Smooth muscle cell (in vitro differentiated cells): ENCODE data around the gene GNPTG. TPM values are rescaled to one million over a fixed set of nuclear protein-coding genes. Genes with fewer than 3 reads are reported as not detected.

Source experiments
- DNase-seq: peaks from one replicate; lab custom pipeline; 2025; ENCODE audit not compliant: unreplicated experiment; lab: John Stamatoyannopoulos, UW
- H2AFZ ChIP-seq: fragments of 200-600 bp; sonication (generic); 2 replicates; pipeline ENCODE4 v1.6.0; 2016; ENCODE audit warnings: antibody characterized with exemption, low read depth, mild to moderate bottlenecking
- H3F3A ChIP-seq: fragments of 200-600 bp; sonication (generic); 2 replicates; pipeline ENCODE4 v1.6.0; 2017; ENCODE audit warnings: antibody characterized with exemption, low read depth
- H3K27ac ChIP-seq: fragments of 200-600 bp; sonication (generic); 2 replicates; pipeline ENCODE4 v1.5.1; 2016; ENCODE audit warnings: low read depth, mild to moderate bottlenecking
- H3K27me3 ChIP-seq: fragments of 200-600 bp; sonication (generic); 2 replicates; pipeline ENCODE4 v1.6.1; 2016; ENCODE audit warnings: low read depth, mild to moderate bottlenecking
- H3K36me3 ChIP-seq: fragments of 200-600 bp; sonication (generic); 2 replicates; pipeline ENCODE4 v1.5.1; 2016; ENCODE audit warnings: low read depth
- H3K4me1 ChIP-seq: fragments of 200-600 bp; sonication (generic); 2 replicates; pipeline ENCODE4 v1.5.1; 2016; ENCODE audit warnings: low read depth
- H3K4me2 ChIP-seq: fragments of 200-600 bp; sonication (generic); 2 replicates; pipeline ENCODE4 v1.6.0; 2016; ENCODE audit warnings: mild to moderate bottlenecking
- H3K4me3 ChIP-seq: fragments of 200-600 bp; sonication (generic); 2 replicates; pipeline ENCODE4 v1.5.1; 2016; ENCODE audit warnings: mild to moderate bottlenecking
- H3K79me2 ChIP-seq: fragments of 200-600 bp; sonication (generic); 2 replicates; pipeline ENCODE4 v1.6.0; 2016; ENCODE audit warnings: low read depth, mild to moderate bottlenecking
- H3K9ac ChIP-seq: fragments of 200-600 bp; sonication (generic); 2 replicates; pipeline ENCODE4 v1.6.0; 2016; ENCODE audit warnings: low read depth
- H3K9me3 ChIP-seq: fragments of 200-600 bp; sonication (generic); replicated peaks from 2 replicates; pipeline ENCODE4 v1.5.1; 2016; ENCODE audit warnings: low read depth
- H4K20me1 ChIP-seq: fragments of 200-600 bp; sonication (generic); 2 replicates; pipeline ENCODE4 v1.6.0; 2016; ENCODE audit warnings: low read depth
- CTCF ChIP-seq: fragments of 200-600 bp; sonication (generic); IDR thresholded peaks from 2 replicates; pipeline ENCODE4 v1.5.1; 2017; ENCODE audit warnings: borderline replicate concordance, mild to moderate bottlenecking, antibody characterized with exemption; ENCODE audit not compliant: insufficient read depth, poor library complexity, severe bottlenecking
- WGBS: methylation state at CpG from one replicate; pipeline ENCODE4 v1.1.7; 2016; ENCODE audit warnings: low lambda C conversion rate; 5-methylcytosine and 5-hydroxymethylcytosine counted together
- polyA plus RNA-seq: library from polyadenylated mRNA; unstranded; fragments of >200 nt; fragmentation: Nextera tagmentation; extraction: Ambion mirVana; gene quantifications from 2 replicates; pipeline ENCODE4 v1.2.1, GENCODE V29; 2016
- total RNA-seq: library from RNA; depleted of rRNA; stranded (reverse); fragments of >200 nt; gene quantifications from 2 replicates; pipeline ENCODE4 v1.2.3, GENCODE V29; 2014

GNPTG gene
- total and polyA plus RNA-seq, 2 experiments from 2014 or later = 28.0 to 73.3 TPM

GRCh38 chr16:1322407-1322806 is 29.3 kb upstream of the GNPTG start:
- WGBS = 98% methylated on average over 8 of the region's 8 CpGs

GRCh38 chr16:1323296-1324239 is 28.2 kb upstream of the GNPTG start:
- H3K27ac ChIP-seq = no peak overlapping the region
- peaks cover 10% of the 10 kb centered on the region for H3K79me2 ChIP-seq
- H4K20me1 ChIP-seq = peaks cover 58% of the 10 kb centered on the region
- H3K27me3 ChIP-seq = no peaks in the 10 kb centered on the region
- no peak overlapping the region for H3K4me3 ChIP-seq
- H3K9me3 ChIP-seq = no peaks in the 10 kb centered on the region
- 96% methylated on average over 35 of the region's 35 CpGs for WGBS
- no peak for DNase-seq
- H3K4me2 ChIP-seq = no peak overlapping the region
- no peak for TF ChIP-seq CTCF
- peaks cover 5% of the 10 kb centered on the region for H3K36me3 ChIP-seq
- no peak overlapping the region for H2AFZ ChIP-seq
- no peak overlapping the region for H3K9ac ChIP-seq
- H3F3A ChIP-seq = no peaks in the 10 kb centered on the region
- no peaks in the 10 kb centered on the region for H3K4me1 ChIP-seq

More at GRCh38 chr16:1322407-1322806, 29.3 kb upstream of the GNPTG start:
- Histone ChIP-seq H3K27ac (no peak overlapping the region), H3K79me2 (peaks cover 20% of the 10 kb centered on the region), H3K36me3 (peaks cover 5% of the 10 kb centered on the region), H3K27me3 (no peaks in the 10 kb centered on the region), H3K9me3 (no peaks in the 10 kb centered on the region), H3F3A (no peaks in the 10 kb centered on the region), H3K4me2 (no peak overlapping the region), H3K9ac (no peak overlapping the region), H2AFZ (no peak overlapping the region), H3K4me3 (no peak overlapping the region), H3K4me1 (no peaks in the 10 kb centered on the region), H4K20me1 (peaks cover 70% of the 10 kb centered on the region)
- TF ChIP-seq CTCF = no peak
- no peak for DNase-seq

GRCh38 chr16:1324286-1324826 is 27.4 kb upstream of the GNPTG start:
- H3K36me3 ChIP-seq = peaks cover 5% of the 10 kb centered on the region

More at GRCh38 chr16:1324286-1324826, 27.4 kb upstream of the GNPTG start:
- Histone ChIP-seq H3K27me3 (no peaks in the 10 kb centered on the region), H3K4me2 (no peak overlapping the region), H3F3A (no peaks in the 10 kb centered on the region), H4K20me1 (peaks cover 51% of the 10 kb centered on the region), H3K4me1 (no peaks in the 10 kb centered on the region), H3K4me3 (no peak overlapping the region), H3K79me2 (peaks cover 6% of the 10 kb centered on the region), H3K9ac (no peak overlapping the region), H3K9me3 (no peaks in the 10 kb centered on the region), H2AFZ (no peak overlapping the region), H3K27ac (no peak overlapping the region)
- 89% methylated on average over 22 of the region's 22 CpGs for WGBS
- no peak for TF ChIP-seq CTCF
- DNase-seq = no peak
